Measurements from ENCODE around the gene INO80.

The INO80 gene

DNA sequence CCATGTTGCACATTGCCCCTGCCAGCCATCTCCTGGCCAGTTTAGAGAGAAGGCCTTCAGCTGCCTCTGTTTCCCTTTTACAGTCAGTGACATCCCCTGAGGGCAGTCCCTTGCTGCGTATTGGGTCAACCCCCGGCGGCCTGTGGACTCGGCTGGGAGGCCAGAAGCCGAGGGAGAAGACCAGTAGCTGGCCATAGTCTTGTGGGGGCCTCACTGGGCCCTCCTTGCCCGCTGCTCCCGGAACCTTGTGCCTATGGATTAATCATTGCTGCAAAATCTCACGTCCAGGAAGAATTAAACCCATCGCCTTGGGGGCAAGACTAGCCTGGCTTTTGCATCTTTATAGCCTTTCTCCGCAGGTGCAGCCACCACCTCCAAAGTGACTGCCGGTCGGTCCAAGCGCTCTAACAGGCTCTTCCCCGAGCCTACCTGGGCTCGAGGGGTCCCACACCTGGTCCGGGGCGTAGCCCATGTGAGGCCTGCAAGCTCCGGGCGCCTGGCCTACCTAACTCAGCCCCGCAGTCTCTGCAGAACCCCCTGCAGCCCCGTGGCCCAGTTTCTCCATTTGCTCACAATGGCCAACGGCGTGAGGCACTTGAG is 163.7 kb downstream of the INO80 start:
- H3K4me3 ChIP-seq (ENCODE audit: control insufficient read depth, low read depth, low read length), result peak overlapping the region; percentile 95
- TF ChIP-seq, protein P1, sequence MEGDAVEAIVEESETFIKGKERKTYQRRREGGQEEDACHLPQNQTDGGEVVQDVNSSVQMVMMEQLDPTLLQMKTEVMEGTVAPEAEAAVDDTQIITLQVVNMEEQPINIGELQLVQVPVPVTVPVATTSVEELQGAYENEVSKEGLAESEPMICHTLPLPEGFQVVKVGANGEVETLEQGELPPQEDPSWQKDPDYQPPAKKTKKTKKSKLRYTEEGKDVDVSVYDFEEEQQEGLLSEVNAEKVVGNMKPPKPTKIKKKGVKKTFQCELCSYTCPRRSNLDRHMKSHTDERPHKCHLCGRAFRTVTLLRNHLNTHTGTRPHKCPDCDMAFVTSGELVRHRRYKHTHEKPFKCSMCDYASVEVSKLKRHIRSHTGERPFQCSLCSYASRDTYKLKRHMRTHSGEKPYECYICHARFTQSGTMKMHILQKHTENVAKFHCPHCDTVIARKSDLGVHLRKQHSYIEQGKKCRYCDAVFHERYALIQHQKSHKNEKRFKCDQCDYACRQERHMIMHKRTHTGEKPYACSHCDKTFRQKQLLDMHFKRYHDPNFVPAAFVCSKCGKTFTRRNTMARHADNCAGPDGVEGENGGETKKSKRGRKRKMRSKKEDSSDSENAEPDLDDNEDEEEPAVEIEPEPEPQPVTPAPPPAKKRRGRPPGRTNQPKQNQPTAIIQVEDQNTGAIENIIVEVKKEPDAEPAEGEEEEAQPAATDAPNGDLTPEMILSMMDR (IDR thresholded peaks at IDR 0.05; ENCODE audit: control insufficient read depth, insufficient read depth, low read depth, low read length, missing control alignments), result no peak
- DNase-seq (ENCODE audit: low read depth), result no peak

DNA sequence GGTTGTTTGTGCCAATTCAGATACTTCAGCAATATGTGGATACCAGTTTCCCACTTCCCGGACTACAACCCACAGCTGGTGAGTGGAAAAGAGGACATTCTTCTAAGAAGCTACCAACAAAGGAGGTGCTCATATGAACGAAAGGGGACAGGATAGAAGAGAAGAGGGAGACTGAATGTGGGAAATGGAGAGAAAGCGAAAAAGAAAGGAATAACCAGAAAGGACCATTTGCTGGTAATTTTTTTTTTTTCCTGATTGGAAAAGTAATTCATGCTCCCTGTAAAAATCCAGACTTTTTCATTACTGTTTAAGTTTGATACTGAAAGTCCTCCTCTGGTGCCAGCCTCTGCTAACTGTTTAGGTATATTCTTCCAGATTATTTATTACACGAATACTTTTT is 164.3 kb downstream of the INO80 start:
- DNase-seq (ENCODE audit: low read depth), result no peak
- H3K4me3 ChIP-seq (ENCODE audit: control insufficient read depth, low read depth, low read length), result no peak overlapping the region
- TF ChIP-seq, protein P1 (IDR thresholded peaks at IDR 0.05; ENCODE audit: control insufficient read depth, insufficient read depth, low read depth, low read length, missing control alignments), result no peak

DNA sequence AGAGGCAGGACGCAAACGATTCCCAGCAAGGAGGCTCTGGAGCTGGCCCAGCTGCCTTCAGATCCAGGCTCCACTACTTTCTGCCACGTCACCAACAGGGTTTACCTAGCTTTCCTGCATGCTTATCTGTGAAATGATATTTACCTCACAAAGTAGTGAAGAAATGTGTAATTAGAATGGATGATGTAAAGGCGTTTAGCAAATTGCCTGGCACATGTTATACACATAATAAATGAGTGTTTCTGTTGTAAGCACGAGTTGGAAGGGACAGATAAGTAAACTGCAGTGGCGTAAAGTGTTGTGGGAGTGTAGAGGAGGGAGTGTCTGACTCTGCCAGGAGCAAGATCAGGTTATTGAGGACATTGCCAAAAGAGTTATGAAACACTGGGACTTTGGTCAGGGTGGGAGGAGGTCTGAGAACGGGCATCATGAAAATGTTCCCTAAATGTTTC is 166.3 kb downstream of the INO80 start:
- TF ChIP-seq, protein P1 (IDR thresholded peaks at IDR 0.05; ENCODE audit: control insufficient read depth, insufficient read depth, low read depth, low read length, missing control alignments), result no peak
- no peak overlapping the region for H3K4me3 ChIP-seq (ENCODE audit: control insufficient read depth, low read depth, low read length)
- DNase-seq (ENCODE audit: low read depth), result no peak

DNA sequence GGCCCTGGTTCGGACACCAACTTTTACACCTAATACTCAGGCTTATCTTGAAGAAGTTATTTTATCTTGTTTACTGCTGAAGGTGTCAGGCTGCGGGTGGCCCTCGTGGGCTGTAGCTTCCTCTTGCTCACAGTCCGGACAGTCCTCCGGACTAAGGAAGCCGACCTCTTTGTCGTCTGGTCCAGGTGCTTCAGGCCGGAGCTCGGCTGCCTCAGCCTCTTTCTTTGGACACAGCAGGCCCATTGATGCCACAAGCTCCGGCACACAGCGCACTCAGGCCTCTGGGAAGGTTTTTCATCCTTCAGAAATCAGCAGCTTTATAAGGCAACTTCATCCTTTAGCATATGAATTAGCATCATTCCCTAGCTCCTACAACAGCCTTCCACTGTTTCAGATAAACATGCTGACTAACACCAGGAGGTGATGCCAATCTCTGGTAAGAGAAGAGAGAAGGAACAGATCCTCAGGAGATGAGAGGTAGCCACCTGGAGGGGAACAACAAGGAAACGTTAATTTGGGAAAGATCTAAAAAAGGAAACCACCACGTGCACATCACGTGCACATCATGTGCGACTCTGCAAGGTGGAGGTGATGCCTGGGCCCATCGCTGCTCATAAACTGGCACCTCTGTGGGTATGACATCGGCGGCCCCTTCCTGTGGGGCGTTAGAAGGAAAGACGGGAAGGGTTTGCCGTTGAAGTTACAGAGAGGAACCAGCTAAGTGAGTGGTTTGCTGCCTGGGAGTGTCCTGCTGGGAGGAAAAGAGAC is 167.2 kb downstream of the INO80 start:
- no peak for DNase-seq (ENCODE audit: low read depth)
- H3K4me3 ChIP-seq (ENCODE audit: control insufficient read depth, low read depth, low read length), result no peak overlapping the region
- TF ChIP-seq, protein P1 (IDR thresholded peaks at IDR 0.05; ENCODE audit: control insufficient read depth, insufficient read depth, low read depth, low read length, missing control alignments), result no peak

DNA sequence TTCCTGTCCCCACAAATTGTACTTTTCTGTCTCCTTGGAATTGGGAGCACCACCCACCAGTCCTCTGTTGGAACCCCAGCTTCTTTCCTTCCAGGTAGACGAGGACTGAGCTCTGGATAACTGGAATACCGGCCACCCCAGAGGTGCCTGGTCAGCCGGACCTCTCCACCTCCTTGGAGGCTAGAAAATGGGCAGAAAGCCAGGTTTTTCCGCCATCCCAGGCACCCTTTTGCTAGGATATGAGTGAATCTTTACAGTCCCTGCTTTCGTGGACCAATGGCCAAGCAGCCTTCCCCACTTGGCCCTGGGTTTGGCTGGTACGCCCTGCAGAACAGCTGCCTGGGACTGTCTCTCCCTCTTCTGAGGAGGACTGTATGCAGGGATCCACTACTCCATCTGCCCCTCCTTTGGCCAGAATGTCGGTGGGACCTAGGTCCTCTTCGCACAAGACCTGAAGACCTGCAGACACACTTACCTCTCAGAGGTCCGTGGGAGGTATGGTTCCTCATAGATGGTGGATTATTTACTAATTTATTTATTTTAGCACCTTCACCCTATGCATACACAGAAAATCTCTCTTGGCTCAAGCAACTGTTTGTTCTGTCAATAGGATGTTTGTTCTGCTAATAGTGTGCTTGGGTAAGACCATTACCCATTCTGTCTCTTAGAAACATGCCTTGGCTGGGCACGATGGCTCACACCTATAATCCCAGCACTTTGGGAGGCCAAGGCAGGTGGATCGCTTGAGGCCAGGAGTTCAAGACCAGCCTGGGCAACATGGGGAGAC is 171.4 kb downstream of the INO80 start:
- DNase-seq (ENCODE audit: low read depth), result no peak

DNA sequence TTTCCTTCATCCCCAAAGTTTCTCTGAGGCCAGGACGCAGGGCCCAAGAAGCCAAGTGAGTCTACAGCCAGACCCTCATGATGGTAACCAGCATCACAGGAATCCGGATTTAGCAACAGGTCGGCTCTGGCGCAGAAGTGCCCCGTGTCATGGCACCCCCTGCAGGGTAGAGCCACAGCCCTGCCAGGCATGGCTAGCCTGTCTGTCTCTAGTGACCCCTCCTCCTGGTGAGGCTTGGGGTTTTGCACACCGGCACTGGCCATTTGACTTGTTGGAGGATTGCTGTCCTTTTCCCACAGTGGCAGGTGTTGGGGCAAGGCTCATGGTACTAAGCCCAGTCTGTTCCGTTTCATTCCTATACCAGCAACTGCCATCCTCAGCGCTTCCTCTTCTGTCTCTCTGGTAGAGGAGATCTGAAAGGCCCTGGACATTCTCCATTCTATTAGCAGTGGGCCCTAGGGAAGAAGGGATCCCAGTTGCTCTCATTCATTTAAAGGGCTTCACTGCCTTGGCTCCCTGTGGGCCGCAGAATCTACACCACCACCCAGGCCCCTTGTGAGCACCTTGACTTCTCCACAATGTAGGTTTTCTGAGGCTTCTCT is 172.2 kb downstream of the INO80 start:
- TF ChIP-seq, protein P1 (IDR thresholded peaks at IDR 0.05; ENCODE audit: control insufficient read depth, insufficient read depth, low read depth, low read length, missing control alignments), result no peak
- no peak for DNase-seq (ENCODE audit: low read depth)
- no peak overlapping the region for H3K4me3 ChIP-seq (ENCODE audit: control insufficient read depth, low read depth, low read length)

More for the DNA sequence above, 171.4 kb downstream of the INO80 start:
- H3K4me3 ChIP-seq (ENCODE audit: control insufficient read depth, low read depth, low read length), result no peak overlapping the region
- TF ChIP-seq, protein P1 (IDR thresholded peaks at IDR 0.05; ENCODE audit: control insufficient read depth, insufficient read depth, low read depth, low read length, missing control alignments), result no peak

Measured in AG09309 (cell line).